Measurements from ENCODE around the gene GNMT.
A peak's percentile ranks its signal among the peaks of the same experiment; 100 is the strongest.
"Not testable (repeated sequence)": the region's sequence is repeated elsewhere in the genome, so short reads cannot be mapped to it uniquely, and the experiment has no call there.

GNMT gene

GRCh38 chr6:42978839-42979522 lies 18.4 kb downstream of the GNMT start, which contains the start of gene PEX6:
TSS of gene PEX6 (minus strand) at chr6:42979181. CDS start at chr6:42979150, 31 bp downstream.
- DNase-seq = peak; percentile 94

DNA sequence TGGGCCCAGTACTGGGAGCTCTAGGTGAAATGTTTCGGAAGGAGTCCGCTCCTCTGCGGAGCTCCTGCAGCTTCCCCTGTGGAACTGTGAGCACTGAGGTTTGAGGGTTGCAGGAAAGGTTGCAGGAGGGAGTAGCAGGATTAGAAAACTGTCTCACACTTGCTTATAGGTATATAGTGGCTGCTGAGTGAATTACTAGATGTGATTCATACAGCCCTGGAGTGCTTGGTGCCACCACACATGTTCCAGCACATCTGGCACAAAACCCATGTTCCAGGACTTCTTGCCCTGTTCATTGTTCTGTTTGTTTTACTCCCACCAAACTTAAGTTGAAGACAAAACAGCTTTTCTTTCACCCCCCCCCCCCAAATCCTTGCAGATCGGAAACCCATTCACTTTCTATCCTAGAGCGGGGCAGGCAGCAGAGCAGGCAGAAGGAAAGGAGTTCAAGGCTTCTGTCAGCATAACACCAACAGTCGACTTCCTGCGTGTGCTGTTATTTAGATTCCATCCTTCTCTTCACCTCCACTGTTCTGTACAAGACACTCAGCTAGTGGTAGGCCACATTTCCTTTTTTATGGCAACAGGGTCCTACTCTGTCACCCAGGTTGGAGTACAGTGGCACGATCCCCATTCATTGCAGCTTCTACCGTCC lies 19.1 kb downstream of the GNMT start:
- DNase-seq = no peak

- no peak for DNase-seq
These were observed 21.3 kb downstream of the GNMT start for GRCh38 chr6:42981836-42982235.

GRCh38 chr6:42984001-42984923 lies 23.7 kb downstream of the GNMT start, which contains the start of gene PPP2R5D:
TSS of gene PPP2R5D (plus strand) at chr6:42984570. CDS start at chr6:42984678, 108 bp downstream.
- peak; percentile 98 for DNase-seq

DNA sequence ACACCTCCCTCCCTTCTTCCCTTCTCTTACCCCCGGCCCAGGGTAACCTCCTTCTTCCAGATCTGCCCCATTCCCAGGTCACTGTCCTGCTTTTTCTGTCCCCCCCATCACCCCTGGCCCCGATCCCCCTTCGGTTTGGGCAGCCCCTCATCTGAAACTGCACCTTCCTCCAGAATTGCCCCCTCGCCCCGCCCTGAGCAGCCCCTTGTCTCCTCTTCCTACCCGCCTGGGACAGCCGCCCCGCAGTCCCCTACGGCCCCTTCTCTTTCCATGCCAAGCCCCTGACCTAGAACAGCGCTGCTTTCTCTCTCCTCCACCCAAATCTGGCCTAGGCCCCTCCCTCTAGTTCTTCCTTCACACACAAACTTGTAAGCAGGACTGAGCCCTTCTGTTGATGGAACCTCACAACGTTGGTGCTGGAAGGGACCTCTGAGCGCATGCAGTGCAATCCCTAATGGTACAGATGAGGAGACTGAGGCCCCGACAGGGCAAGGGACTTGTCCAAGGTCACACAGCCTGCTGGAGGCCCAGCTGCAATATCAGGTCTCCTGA lies 24.4 kb downstream of the GNMT start:
- peak; percentile 15 for DNase-seq

DNA sequence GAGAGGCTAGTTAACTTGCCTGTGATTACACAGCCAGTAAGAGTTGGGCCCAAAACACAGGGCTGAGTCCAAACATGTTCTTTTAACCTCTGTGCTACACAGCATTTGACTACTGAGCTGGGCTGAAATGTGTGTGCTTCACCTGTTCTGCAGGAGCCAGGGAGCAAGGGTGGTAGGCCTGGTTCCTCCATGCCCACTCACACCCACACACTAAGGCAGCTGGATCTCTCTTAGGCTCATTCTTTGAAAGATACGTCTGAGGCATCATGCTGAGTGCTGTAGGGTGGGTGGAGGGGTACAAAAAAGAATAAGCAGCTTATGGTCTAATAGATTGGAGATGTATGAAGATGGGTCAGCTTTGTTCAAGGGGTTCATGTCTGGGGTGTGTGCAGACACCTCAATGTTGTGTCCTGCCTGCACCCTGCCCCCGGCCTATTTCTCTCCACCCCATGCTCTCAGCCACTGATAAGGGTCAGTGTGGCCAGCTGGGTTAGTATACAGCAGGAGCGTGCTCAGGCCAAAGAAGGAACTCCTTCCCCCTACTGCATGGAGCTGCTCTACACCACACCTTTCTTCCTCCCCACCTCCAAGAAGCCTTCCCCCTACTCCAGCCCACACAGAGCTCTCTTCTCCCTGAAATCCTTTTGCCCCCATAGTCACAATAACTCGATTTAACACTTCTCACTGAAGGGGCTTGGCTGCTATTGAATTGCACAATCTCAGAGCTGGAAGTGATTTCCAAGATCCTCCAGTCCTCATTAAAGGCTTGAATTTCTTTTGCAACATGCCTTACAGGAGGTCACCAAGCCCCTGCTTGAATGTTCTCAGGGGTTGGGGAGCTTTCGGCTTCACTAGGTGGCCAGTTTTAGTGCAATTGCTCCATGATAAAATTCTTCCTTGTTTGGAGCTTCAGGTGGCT lies 27.2 kb downstream of the GNMT start:
- DNase-seq = no peak

- no peak for DNase-seq
These were observed 28.0 kb downstream of the GNMT start for GRCh38 chr6:42988486-42989020.

GRCh38 chr6:42989923-42990322 lies 29.4 kb downstream of the GNMT start:
- no peak for DNase-seq

DNA sequence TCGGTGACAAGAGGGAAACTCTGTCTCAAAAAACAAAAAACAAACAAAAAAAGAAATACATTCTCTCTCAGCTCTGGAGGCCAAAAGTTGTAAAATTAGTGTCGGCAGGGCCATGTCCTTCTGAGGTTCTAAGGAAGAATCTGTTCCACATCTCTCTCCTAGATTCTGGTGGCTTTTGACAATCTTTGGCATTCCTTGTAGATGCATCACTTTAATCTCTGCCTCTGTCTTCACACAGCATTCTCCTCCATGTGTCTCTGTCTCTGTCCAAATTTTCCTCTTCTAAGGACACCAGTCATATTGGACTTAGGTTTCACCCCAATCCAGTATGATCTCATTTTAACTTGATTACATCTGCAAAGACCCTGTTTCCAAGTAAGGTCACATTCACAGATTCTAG lies 32.9 kb downstream of the GNMT start:
- no peak for DNase-seq

- no peak for DNase-seq
These were observed 36.0 kb downstream of the GNMT start for GRCh38 chr6:42996513-42996912.

- not testable (repeated sequence) for DNase-seq
These were observed 37.7 kb downstream of the GNMT start for GRCh38 chr6:42998205-42998604.

GRCh38 chr6:43001843-43002242 lies 41.3 kb downstream of the GNMT start:
- no peak for DNase-seq

- DNase-seq = no peak
These were observed 45.3 kb downstream of the GNMT start for GRCh38 chr6:43005844-43006243.

DNA sequence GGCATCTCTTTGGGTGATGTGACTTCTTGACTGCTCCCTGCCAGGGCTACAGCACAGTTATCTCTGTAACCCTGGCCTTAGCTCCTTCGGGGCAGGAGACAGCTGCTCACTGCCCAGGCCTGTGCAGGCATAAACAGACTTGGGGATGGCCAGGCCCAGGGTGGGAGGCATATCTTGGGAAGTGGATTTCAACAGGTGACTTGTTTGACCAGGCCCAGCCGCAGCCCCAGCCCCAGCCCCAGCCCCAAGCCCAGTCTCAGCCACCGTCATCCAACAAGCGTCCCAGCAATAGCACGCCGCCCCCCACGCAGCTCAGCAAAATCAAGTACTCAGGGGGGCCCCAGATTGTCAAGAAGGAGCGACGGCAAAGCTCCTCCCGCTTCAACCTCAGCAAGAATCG lies 45.7 kb downstream of the GNMT start:
- DNase-seq = no peak

DNA sequence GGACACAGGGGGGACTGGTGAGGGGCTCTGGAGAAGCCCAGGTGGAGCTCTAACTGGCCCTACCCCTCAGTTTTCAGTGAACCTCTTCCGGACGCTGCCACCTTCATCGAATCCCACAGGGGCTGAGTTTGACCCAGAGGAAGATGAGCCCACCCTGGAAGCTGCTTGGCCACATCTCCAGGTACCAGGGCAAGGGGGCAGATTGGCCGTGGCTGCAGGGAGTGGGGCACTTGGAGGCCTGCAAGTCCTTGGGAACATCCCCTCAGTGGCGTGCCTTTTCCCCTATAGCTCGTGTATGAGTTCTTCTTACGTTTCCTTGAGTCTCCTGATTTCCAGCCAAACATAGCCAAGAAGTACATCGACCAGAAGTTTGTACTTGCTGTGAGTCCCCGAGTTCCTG lies 46.6 kb downstream of the GNMT start:
- no peak for DNase-seq

DNA sequence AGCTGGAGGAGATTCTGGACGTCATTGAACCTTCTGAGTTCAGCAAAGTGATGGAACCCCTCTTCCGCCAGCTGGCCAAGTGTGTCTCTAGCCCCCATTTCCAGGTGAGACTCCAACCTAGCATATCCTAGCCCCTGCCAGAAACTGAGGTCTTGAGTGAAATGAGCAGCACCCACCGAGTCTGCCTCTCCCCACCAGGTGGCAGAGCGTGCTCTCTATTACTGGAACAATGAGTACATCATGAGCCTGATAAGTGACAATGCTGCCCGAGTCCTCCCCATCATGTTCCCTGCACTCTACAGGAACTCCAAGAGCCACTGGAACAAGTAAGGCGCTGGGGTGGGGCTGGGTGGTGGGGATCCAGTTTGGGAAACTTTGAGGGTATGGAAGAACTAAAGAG lies 48.6 kb downstream of the GNMT start:
- peak; percentile 40 for DNase-seq

DNA sequence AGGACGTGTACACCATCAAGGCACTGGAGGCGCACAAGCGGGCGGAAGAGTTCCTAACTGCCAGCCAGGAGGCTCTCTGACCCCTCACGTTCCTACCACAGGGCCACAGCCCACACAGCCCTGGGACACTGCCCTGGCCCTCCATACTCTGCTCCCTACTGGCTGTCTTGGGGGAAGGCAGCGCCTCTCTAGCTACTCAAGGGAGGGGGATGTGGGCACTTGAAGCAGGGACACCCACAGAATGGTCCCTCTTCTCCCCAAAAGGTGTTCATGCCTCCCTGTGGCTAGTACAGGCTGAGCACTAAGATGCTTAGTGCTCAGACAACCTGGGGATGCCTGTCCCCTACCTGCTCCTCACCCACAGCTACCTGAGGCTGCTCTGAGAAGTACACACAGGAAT lies 50.7 kb downstream of the GNMT start:
- no peak for DNase-seq

DNA sequence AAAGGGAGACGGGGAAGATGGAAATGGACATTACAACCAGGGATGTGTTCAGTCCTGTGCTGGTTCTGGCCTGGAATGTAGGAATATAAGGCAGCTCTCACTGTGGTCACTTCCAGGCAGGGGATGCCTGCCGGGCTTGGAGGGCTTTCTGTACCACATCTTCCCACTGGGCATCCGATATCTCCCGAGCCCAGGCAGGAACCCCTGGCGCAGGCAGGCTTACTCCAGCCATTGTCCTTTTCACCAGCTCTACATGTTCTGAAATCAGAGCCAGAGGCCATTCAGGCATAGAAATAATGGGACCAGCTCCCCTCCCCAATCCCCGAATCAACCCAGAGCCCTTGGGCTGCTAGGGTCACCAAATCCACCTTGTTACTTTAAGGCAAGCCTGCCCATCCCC lies 51.8 kb downstream of the GNMT start:
- no peak for DNase-seq

- no peak for DNase-seq
These were observed 52.7 kb downstream of the GNMT start for GRCh38 chr6:43013097-43013842.
